Endodermal cell (in vitro differentiated cells): ENCODE results near the gene CHAC2. TPM values are rescaled to one million over a fixed set of nuclear protein-coding genes. Genes with fewer than 3 reads are reported as not detected.
A peak's percentile ranks its signal among the peaks of the same experiment; 100 is the strongest.
"Not testable (repeated sequence)": the region's sequence is repeated elsewhere in the genome, so short reads cannot be mapped to it uniquely, and the experiment has no call there.

Experiments used
- DNase-seq: peaks from one replicate; pipeline ENCODE4 v3.0.0-alpha.2; 2017
- H3K27ac ChIP-seq: 2 replicates; pipeline ENCODE4 v1.5.1; 2013; ENCODE audit warnings: mild to moderate bottlenecking, low read depth, low read length, moderate library complexity
- H3K27me3 ChIP-seq: 2 replicates; pipeline ENCODE4 v1.6.1; 2013; ENCODE audit warnings: mild to moderate bottlenecking, low read length, moderate library complexity; ENCODE audit not compliant: insufficient read depth, control insufficient read depth, poor library complexity, severe bottlenecking
- H3K36me3 ChIP-seq: 2 replicates; pipeline ENCODE4 v1.7.0; 2013; ENCODE audit warnings: mild to moderate bottlenecking, low read length, moderate library complexity; ENCODE audit not compliant: control insufficient read depth, insufficient read depth
- H3K4me1 ChIP-seq: one replicate; pipeline ENCODE4 v1.7.0; 2013; ENCODE audit warnings: low read length; ENCODE audit not compliant: control insufficient read depth, insufficient read depth
- H3K4me3 ChIP-seq: 2 replicates; pipeline ENCODE4 v1.5.1; 2013; ENCODE audit warnings: mild to moderate bottlenecking, low read length, moderate library complexity
- H3K9ac ChIP-seq: 2 replicates; pipeline ENCODE4 v1.6.1; 2013; ENCODE audit warnings: mild to moderate bottlenecking, low read length, moderate library complexity; ENCODE audit not compliant: poor library complexity, severe bottlenecking; ENCODE audit errors: extremely low read depth
- H3K9me3 ChIP-seq: 2 replicates; pipeline ENCODE4 v1.6.1; 2013; ENCODE audit warnings: mild to moderate bottlenecking, low read length, moderate library complexity; ENCODE audit not compliant: control insufficient read depth
- H3K27ac Mint-ChIP-seq: 2 replicates; pipeline ENCODE4 v1.8.0; 2020; ENCODE audit warnings: mixed read lengths
- H3K27me3 Mint-ChIP-seq: 2 replicates; pipeline ENCODE4 v1.8.0; 2021; ENCODE audit warnings: mild to moderate bottlenecking, mixed read lengths; ENCODE audit not compliant: insufficient read depth
- H3K36me3 Mint-ChIP-seq: 2 replicates; pipeline ENCODE4 v1.8.0; 2020; ENCODE audit warnings: low read depth, mixed read lengths
- H3K4me1 Mint-ChIP-seq: 2 replicates; pipeline ENCODE4 v1.8.0; 2020; ENCODE audit warnings: mixed read lengths
- H3K4me3 Mint-ChIP-seq: 2 replicates; pipeline ENCODE4 v1.8.0; 2020; ENCODE audit warnings: mild to moderate bottlenecking, moderate library complexity, mixed read lengths
- H3K9me3 Mint-ChIP-seq: 2 replicates; pipeline ENCODE4 v1.8.0; 2020; ENCODE audit warnings: mild to moderate bottlenecking, mixed read lengths
- WGBS, 2 experiments: methylation state at CpG; one replicate each; pipeline versions ENCODE4 v1.1.5 to v1.1.7; 2013; ENCODE audit warnings: missing lambda C conversion rate in 2 of 2, mixed read lengths in 1 of 2; ENCODE audit not compliant: insufficient coverage in 1 of 2, insufficient read length in 1 of 2; 5-methylcytosine and 5-hydroxymethylcytosine counted together
- total RNA-seq, 2 donors: library from RNA; stranded (reverse); fragmentation: NEBNext Ultra II Directional in 1 of 2; extraction: Animal tissue kit (Norgen Biotek cat#: 25700) in 1 of 2; gene quantifications; 2 replicates in 1 of 2; 3 replicates in 1 of 2; pipeline ENCODE4 v1.2.1, GENCODE V29; 2021
- TF ChIP-seq, protein P1 (sequence below): fragments of 200-600 bp; sonication (generic); conservative IDR thresholded peaks from 2 replicates; pipeline ENCODE4 v1.5.0; 2021; ENCODE audit warnings: antibody characterized with exemption, mild to moderate bottlenecking

The CHAC2 gene
- total RNA-seq, 2 donors from 2014 or later: 3.6 to 4.8 TPM

- Histone ChIP-seq H3K4me3 (no peak overlapping the region), H3K4me1 (no peaks in the 10 kb centered on the region), H3K9ac (no peak overlapping the region), H3K9me3 (no peaks in the 10 kb centered on the region), H3K36me3 (peaks cover 11% of the 10 kb centered on the region), H3K27me3 (no peaks in the 10 kb centered on the region), H3K27ac (no peak overlapping the region)
- Mint-ChIP-seq H3K27ac (no peak overlapping the region), H3K4me1 (no peaks in the 10 kb centered on the region), H3K27me3 (no peaks in the 10 kb centered on the region), H3K9me3 (peaks cover 3% of the 10 kb centered on the region), H3K4me3 (no peak overlapping the region), H3K36me3 (peaks cover 31% of the 10 kb centered on the region)
- TF ChIP-seq, protein P1, sequence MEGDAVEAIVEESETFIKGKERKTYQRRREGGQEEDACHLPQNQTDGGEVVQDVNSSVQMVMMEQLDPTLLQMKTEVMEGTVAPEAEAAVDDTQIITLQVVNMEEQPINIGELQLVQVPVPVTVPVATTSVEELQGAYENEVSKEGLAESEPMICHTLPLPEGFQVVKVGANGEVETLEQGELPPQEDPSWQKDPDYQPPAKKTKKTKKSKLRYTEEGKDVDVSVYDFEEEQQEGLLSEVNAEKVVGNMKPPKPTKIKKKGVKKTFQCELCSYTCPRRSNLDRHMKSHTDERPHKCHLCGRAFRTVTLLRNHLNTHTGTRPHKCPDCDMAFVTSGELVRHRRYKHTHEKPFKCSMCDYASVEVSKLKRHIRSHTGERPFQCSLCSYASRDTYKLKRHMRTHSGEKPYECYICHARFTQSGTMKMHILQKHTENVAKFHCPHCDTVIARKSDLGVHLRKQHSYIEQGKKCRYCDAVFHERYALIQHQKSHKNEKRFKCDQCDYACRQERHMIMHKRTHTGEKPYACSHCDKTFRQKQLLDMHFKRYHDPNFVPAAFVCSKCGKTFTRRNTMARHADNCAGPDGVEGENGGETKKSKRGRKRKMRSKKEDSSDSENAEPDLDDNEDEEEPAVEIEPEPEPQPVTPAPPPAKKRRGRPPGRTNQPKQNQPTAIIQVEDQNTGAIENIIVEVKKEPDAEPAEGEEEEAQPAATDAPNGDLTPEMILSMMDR: no peak
- WGBS, 2 experiments: 96 to 97% methylated on average over 14 to 15 of the region's 15 CpGs
- DNase-seq: no peak
Measured at GRCh38 chr2:53756644-53757043, 11.0 kb upstream of the CHAC2 start.

DNA sequence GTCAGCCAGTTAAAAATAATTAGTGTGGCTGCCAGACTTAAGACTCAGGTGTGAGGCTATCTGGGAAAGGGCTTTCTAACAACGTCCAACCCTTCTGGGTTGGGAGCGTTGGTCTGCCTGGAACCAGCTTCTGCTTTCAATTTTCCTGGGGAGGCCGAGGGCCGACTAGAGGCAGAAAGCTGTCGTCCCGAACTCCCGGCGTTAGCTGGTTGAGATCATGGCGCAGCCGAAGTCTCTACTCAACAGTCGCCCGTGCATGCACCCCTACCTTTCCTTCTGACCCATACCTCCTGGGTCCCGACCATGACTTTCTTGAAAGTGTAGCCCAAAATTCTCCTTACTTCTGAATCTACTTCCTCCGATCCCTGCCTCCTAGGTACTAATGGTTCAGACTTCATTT, 10.4 kb upstream of the CHAC2 start:
- not testable (repeated sequence) for H3K4me3 Mint-ChIP-seq, H3K4me1 Mint-ChIP-seq, H3K9me3 ChIP-seq, H3K27me3 ChIP-seq, H3K27ac ChIP-seq, DNase-seq, H3K9me3 Mint-ChIP-seq, H3K4me3 ChIP-seq, H3K9ac ChIP-seq, H3K27me3 Mint-ChIP-seq, H3K4me1 ChIP-seq, H3K27ac Mint-ChIP-seq
- 96 to 98% methylated on average over 9 to 14 of the region's 14 CpGs for WGBS, 2 experiments
- peaks cover 36% of the 10 kb centered on the region for H3K36me3 Mint-ChIP-seq
- peaks cover 16% of the 10 kb centered on the region for H3K36me3 ChIP-seq

DNA sequence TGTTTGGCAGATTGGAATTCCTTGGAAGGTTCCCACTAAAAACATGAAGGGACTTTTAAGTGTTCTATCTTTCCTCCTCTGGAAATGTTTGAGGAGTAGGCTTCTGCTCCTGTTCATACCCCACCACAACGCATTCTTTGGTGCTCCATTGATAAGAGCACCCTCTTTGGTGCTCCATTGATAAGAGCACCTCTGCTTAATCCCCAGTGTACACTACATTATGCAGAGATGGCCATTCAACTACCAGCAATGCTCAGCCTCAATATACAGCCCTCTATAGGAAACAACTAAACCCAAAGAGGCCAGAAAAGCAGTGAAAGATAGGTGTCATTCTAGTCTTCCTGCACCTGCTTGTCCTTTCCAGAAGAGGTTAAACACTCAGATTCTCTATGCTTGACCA, 1.8 kb upstream of the CHAC2 start:
- H3K9me3 ChIP-seq: no peaks in the 10 kb centered on the region
- H3K27me3 ChIP-seq: no peaks in the 10 kb centered on the region
- H3K9ac ChIP-seq: no peak overlapping the region
- Mint-ChIP-seq H3K27ac (no peak overlapping the region), H3K27me3 (no peaks in the 10 kb centered on the region), H3K9me3 (no peaks in the 10 kb centered on the region), H3K4me3 (no peak overlapping the region), H3K4me1 (peaks cover 16% of the 10 kb centered on the region), H3K36me3 (peaks cover 17% of the 10 kb centered on the region)
- no peaks in the 10 kb centered on the region for H3K4me1 ChIP-seq
- H3K27ac ChIP-seq: no peak overlapping the region
- TF ChIP-seq, protein P1: no peak
- no peak overlapping the region for H3K4me3 ChIP-seq
- WGBS, 2 experiments: 93% methylated on average over 1 of the region's 1 CpG; no CpG with 5 or more reads in 1 of the 2 experiments
- no peak for DNase-seq
- peaks cover 31% of the 10 kb centered on the region for H3K36me3 ChIP-seq

GRCh38 chr2:53768242-53768542, 588 bp downstream of the CHAC2 start:
- no peak for DNase-seq
- Histone ChIP-seq H3K4me3 (peak overlapping the region; percentile 86), H3K9ac (peak overlapping the region; percentile 69), H3K27ac (no peak overlapping the region), H3K4me1 (no peaks in the 10 kb centered on the region), H3K36me3 (peaks cover 20% of the 10 kb centered on the region), H3K9me3 (no peaks in the 10 kb centered on the region), H3K27me3 (no peaks in the 10 kb centered on the region)
- Mint-ChIP-seq H3K27me3 (no peaks in the 10 kb centered on the region), H3K9me3 (no peaks in the 10 kb centered on the region), H3K4me3 (peak overlapping the region; percentile 95), H3K36me3 (peaks cover 16% of the 10 kb centered on the region), H3K4me1 (peaks cover 16% of the 10 kb centered on the region), H3K27ac (peak overlapping the region; percentile 93)
- TF ChIP-seq, protein P1: no peak
- 3 to 6% methylated on average over 12 of the region's 12 CpGs for WGBS, 2 experiments
